Stimulated activated CD8-positive, alpha-beta memory T cell treated with anti-CD3 and anti-CD28 coated beads, Interleukin-4, amount 100 ng/mL, for 24 hours (primary cell): ENCODE results near the gene FHIT.

Experiments
- DNase-seq: peaks from one replicate; pipeline ENCODE4 v3.0.0-alpha.2; 2020; ENCODE audit warnings: low read depth

FHIT gene

DNA sequence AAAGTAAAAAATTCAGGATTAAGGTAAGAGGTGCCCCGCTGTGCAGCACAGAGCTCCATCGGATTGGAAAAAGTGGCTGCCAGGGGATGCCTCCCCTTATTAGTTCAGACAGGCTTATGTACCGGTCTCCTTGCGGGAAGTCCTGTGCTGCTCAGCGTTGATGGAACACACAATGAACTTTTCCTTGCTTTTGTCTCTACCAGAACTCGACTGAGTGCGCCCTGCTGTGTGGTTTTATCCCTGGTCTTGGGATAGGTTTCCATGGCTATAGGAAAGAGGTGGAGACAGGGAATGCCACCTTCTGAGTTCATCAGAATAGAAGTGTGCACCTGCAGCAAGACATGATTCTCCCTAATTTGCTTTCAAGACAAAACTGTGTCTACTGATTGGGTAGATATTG, 1455.5 kb downstream of the FHIT start:
- DNase-seq = no peak

DNA sequence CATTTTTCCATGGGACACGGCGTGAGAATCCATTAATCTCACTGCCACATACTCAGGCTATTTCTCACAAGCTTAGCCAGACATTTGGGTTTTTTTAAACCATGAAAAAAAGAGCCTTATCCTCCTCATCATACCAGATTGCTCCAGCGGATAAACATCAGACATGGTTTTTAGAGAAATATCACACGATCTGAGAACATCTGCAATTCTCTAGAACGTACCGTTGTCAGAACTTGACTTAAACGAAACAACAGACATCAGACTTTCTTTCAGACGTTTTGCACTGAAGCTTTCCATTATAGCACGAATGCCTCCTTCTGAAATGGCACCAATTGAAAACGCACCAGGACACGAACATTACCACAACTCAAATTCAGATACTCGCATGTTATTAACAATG, 1457.3 kb downstream of the FHIT start:
- no peak for DNase-seq

DNA sequence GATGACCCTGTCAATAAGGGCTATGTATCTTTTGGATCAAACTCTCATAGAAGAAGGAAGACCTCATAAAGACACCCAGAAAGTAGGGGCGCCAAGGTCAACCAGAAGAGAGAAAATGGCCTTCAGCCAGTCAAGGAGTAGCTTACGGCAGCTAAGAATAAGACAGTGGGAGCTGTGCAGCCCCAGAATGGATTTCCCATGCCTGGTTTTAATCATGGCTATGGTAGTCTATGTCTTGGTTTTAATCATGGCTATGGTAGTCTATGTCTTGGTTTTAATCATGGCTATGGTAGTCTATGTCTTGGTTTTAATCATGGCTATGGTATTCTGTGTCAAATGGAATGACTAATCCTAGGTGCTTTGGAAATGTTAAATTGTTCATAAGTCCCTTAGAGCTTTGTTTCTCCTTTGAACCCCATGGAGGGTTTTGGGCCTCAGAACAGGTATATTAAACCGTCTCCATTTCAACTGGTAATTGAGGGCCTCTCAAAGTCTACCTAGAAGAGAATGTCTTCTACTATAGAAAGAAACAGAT, 1459.4 kb downstream of the FHIT start:
- no peak for DNase-seq

DNA sequence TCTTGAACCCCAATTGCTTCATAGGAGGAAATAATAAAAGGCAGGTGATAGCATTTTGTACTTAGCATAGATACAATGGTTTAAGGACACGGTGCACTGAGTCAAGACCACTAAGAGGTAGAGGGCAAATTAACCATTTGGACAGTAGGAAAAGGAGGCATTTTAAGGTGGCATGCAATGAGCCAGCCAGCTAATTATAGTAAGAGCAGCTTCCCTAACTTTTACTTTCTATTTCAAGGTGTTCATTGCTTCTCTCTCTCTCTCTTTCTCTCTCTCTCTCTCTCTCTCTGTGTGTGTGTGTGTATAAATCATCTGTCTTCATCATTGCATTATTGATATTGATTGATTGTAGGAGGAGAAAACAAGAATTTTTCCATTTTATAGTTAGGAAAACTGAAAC, 1461.0 kb downstream of the FHIT start:
- no peak for DNase-seq

DNA sequence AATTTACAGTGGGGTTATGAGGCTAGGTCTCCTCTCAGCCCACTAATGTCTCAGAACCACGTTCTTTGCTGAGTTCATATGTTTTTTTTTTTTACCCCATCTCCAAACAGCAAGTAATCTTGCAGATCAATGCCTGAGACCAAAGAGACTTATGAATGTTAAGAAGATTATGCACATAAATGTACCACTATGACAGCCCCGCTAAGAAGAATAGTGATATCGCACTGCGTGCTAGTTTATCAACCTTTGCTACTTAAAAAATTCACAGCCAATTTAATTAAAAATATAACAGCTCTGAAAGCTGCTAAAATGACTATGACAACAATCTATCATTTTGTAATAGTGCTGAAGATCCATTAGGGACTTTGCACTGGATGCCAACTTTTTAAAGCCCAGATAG, 1462.5 kb downstream of the FHIT start:
- DNase-seq = no peak

DNA sequence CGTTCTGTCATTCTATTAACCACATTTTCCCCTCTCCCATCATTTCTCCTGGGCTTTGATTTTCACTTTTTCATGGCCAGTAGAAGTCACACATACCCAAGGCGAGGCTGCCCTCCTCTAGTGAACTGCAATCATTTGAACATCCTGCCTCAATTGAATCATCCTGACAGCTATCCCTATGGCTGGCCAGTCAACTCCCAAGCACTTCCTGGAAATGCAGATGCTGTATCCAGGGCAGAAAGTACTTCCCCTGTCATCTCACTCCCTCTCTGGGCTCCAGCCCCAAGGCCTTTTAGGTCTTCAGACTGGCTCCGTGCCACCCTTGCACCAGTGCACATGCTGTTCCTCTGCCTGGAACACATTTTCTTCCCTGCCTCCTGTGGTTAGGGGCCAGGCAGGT, 1463.1 kb downstream of the FHIT start:
- DNase-seq = no peak

DNA sequence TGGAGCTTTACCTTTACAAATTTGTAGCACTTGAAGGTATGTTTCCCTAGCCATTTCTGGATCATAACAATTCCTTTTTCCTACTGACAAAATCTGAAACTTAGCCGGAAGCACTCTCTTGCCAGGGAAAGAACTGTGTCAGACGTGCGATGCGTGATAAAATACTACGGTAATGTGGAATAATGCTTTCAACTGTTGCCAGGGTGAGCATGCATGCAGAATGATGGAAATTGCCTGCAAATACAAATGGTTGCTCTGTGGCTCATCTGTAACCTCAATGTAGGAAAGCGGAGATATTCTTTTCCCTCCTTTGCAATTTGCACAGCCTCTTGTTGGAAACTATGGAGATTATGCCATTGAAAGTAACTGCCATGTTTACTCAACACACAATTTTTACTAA, 1464.9 kb downstream of the FHIT start:
- DNase-seq = no peak

DNA sequence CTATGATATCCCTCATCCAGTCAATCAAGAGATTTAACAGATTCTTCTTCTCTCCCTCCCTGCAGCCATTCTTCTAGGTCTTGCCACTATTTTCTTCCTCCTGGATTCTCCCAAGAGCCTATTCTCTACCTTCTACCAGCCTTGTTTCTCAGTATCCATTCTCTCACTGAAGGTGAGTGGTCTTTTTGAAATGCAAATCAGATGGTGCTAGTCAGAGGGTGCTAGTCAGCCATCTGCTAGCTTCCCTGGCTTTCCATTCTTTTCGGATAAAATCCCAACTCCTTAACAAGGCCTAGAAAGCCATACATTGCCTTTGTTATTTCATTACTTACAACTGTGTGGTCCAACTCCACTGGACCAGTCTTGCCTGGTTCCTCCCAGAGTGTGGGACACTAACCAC, 1467.1 kb downstream of the FHIT start:
- DNase-seq = no peak

DNA sequence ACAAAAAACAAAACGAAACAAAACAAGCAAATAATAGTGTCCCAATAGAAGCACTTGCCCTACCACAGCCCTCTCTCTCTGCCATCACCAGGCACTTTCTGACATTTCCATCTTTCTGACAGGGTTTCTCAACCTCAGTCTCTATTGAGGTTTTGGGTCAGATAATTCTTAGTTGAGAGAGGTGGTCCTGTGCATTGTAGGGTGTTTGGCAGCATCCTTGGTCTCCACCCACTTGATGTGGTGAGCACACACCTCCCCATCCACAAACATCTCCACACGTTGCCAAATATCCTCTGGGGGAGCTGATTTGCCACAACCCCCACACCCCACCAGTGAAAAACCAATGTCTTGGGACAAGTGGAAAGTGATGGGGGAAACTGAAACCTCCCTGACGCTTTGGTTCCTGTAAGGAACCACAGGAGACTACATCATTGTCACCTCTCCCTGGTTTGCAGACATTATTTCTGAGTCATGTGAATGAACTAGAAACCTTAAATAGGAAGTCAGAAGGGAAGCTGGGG, 1467.7 kb downstream of the FHIT start:
- peak; percentile 14 for DNase-seq

DNA sequence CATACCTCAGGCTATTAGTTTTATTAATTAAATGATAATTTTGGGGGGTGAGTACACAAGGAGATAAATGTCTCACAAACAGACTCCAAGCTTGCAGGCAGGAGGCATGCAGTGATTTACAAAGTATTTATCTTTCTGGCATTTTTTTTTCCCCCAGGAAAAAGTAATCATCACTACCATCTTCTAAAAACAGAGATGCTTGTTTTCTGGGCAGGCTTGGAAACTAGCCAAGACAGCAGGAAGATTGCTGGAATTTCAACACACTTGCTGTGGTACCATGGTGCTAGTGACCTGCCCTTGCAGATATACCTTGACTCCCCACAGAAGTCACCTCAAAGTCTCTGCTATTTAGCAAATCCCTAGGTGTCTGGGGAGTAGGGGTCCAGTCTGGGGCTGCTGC, 1468.6 kb downstream of the FHIT start:
- DNase-seq = no peak

DNA sequence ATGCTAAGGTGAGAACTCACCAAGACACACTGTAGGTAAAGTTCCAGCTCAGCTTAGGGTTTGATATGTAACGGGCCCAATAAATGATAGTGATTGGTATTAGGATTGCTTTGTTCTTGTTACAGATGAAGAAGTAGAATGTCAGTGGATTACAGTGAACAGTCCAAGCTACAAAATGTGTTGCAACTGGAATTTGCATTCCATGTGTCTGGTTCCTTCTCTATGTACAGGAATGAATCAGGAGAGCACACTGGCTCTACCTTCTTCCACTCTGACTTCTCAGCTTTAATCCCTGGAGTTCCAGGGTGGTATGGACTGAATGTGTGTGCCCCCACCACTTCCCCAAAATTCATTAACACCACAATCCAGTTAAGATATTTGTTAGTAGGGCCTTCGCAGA, 1471.0 kb downstream of the FHIT start:
- DNase-seq = no peak

DNA sequence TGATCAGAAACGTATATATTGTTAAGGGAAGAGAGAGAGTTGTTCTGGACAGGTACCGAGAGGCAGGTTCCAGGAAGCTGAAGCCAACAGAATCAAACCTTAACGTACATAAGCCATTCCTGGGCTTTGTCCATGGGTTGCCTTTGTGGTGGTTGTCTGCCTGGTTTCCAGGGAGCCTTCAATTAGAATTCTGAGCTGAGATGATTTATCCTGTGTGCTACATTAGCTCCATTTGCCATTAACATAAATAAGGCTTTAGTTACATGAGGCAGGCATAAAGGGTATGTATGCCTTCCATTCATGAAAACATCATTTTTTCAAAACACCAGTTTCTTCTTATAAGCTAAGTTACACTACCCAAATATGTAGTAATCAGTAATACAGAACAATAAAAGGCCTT, 1472.0 kb downstream of the FHIT start:
- DNase-seq = no peak

DNA sequence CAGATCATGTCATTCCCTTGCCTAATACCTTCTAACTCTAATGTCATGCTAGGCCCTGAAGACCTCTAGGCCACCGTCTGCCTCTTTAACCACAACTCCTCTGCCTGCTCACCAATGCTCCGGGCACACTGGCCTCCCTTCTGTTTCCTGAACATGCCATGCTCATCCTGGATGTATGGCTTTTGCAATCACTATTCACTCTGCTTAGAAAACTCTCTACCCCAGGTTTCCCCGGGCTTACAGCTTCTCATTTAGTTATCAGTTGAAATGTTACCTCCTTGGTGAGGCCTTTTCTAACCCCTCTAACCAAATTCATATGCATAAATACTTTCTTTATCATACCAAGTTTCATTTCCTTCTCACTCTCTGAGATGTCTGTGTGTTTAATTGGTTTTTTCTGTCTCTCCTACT, 1473.6 kb downstream of the FHIT start:
- DNase-seq = no peak

DNA sequence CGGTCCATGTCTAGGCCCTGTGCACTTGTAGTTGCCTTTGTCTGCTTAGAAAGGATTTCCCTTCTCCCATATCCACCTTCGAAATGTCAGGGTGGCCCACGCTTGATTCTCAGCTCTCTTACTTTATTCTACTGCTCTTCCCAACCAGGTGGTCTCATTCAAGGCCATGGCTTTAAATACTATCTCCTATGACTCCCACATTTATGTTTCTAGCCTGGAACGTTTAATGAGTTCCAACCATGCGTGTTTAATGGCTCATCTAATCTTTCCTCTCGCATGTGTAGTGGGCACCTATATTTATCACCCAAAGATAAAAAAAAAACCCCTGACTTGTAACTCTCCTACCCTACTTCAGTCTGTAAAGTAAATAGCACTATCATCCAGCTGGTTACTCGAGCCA, 1474.2 kb downstream of the FHIT start:
- no peak for DNase-seq

DNA sequence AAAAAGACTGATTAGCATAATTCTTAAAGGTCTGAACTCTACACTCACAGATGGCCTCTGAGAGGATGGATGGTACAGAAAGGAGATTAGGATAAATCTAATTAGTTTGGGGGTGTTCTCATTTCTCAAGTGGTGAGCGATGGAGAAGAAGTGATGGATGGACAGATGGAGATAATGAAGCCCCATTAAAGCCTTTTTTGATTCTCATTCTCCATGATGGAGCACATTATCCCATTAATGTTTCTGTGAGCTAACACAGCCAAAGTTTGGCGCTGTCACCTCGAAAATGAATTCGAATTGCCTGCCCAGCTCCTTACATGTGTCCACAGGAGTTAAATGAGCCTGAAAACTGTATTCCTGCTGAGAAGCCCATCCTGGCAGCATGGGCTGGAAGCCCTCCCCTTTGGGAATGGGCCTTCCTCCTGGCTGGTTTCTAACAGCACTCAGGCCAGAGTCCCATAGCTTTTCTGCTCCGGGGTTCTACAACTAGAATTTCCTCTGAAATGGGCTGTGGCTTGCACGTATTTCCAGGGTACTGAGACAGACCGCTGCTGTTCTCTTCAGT, 1475.4 kb downstream of the FHIT start:
- no peak for DNase-seq

DNA sequence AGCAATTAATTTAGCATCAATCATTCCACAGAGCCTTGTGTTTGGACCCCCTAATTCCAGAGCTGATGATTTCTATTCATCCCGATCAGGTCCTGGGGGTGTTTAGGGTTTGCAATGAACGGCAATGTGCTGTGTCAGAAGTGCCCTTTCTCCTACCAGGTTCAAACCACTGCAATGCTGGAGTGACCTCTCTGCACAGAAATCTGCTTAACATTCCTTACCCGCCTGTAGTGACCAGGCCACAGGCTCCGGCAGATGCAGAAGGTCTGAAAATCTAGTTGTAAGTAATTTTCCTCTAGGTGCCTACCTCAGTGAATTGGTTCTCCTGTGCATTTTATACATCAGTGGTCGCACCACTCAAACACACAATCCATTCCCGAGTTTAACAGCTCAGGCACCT, 1476.1 kb downstream of the FHIT start:
- no peak for DNase-seq

DNA sequence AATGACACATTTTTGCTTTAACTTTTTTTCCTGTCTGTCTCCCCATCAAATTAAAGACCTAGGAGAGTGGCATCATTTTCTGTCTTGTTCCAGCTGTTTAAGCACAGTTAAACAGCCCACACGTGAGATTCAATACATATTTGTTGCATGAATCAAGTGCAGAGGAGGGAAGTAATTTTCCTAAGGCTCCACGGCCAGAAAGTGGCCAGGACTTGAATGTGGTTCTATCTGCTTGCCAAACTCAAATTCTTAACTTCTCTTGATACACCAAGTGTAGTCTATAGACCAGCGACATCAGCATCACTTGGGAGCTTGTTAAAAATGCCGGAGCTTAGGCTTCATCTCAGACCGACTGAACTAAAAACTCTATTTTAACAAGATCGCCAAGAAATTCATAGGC, 1476.6 kb downstream of the FHIT start:
- DNase-seq = no peak

DNA sequence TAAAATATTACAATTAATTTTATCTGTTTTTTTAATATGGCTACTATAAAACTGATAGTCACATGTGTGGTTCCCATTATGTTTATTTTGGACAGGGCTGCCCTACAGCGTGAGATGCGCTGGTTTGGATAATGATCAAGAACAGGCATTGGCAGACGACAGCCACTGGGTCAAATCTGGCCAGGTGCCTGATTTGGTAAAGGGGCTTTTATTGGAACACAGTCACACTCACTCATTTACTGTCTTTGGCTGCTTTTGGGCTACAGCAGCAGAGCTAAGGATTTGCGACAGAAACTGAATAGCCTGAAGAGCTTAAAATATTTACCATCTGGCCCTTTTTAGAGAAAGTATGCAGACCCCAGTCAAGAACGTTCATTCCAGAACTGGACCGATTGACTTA, 1477.3 kb downstream of the FHIT start:
- no peak for DNase-seq

DNA sequence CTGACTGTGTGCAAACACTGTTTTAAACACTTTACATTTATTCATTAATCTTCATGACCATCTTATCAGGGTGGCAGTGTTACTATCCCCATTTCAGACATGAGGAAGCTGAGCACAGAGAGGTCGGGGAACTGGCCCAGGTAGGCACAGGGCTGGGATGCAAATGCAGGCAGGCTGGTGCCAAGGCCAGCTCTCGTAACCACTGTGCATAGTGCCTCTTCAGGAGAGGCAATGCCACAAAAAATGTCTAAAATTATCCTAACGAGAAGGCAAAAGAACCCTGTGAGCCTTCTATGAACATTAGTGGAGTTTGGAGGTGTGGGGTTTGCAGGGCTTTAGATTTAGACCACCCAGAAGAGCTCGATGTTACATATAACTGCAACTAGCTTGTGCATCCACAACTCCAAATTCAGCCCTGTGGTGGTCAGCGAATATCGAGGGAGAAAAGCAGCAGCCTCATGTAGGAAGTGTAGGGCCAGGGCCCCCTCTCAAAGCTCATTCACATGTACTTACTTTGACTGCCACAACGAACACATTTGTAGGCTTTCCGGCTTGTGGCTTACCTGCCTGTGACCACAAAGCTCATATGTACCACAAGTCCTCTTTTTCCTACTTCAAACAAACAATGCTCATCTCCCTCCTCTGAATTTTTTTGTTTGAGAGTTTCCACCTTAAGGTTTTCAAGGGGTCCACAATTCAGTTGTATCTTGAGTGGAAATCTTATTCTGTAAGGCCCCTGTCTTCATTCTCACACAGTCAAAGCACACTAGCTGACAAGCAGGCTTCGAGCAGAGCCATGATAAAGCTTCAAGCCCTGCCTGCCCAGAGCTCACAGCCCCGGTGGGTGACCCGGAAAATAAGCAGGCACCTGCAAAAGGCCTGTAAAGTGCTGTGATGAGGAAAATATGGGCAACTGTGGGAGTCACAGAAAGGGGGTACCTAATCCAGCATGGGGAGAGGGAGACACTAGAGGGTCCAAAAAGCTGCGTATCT, 1478.5 kb downstream of the FHIT start:
- no peak for DNase-seq

DNA sequence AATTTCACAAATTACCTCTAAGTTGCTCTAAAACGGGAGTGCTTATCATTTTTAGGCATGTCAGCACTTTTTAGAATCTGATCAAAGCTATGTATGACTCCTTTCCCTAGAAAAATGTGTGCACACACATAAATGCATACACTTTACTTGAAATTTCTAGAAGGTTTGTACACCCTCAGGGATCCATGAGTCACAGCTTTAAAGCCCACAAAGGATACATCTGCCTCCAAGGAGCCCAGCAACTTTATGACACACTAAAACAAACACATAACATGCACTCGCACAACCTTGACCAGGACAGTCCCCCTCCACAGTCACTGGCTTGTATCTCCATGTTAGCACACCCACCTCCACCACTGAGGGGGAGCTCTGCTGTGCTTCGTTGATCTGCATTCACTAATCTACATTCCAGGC, 1479.5 kb downstream of the FHIT start:
- no peak for DNase-seq

DNA sequence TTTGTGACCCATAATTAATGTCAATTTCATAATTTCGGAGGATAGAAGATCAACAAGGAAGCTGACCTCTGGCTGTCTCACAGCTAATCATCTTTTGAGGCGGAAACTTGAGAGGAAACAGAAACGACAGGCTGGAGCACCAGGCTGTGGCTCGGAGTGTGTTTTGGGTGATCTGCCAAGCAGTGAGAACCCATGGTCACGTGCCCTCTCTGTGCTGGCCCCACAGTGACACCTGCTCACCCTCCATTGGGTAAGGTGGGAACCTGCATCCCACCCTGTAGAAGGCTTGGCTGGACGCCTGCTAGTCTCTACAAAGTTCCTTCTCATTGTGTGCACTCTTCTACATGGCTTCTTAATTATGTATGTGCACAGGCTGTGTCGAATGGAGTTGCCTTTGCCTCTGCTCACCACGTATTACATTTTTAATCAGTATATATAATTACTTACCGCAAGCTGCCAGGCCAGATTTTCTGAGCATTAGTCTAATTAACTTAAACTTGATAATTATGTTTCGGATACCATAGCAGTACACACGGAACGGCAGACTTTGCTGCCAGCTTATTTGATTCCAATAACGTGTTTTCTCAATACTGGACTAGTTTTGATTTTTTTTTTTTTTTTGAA, 1482.0 kb downstream of the FHIT start:
- no peak for DNase-seq

DNA sequence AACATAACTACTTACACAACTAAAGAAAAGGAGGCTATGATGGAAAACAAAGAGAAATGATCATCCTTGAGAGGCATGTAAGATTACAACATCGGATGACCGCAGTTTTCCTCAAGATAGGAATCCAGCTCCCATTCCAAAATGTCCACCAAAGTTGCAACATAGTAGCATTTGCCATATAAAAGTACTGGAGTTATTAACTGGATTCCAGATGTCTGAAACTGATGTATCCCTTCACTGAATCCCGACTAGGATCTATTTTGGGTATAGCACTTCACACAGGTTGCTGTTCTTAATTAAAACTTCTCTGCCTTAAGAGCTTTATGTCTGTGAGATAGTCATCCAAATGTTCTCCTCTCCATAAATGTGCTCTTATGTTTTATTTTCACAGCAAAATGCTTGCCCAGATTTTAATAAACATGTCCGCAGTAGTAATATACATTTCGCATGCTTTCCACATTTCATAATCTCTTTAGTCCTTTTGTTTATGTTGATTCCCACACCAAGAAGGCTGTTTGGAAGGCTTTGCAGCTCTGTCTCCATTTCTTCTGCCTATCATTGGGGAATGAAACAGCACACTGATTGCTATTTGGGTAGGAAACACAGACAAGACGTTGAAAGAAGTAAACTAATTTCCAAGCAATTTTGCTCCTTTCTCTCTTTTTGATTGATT, 1484.9 kb downstream of the FHIT start:
- no peak for DNase-seq
